Large intestine (tissue), 3 donors: ENCODE measurements around the gene NRP2. TPM values are rescaled to one million over a fixed set of nuclear protein-coding genes. Genes with fewer than 3 reads are reported as not detected.
A peak's percentile ranks its signal among the peaks of the same experiment; 100 is the strongest.

ENCODE experiments used
- DNase-seq, 2 donors: peaks; one replicate each; pipeline versions ENCODE4 v3.0.0 to v3.0.0-alpha.2; 2013
- H3K27ac ChIP-seq: one replicate; pipeline ENCODE4 v1.5.1; 2013; ENCODE audit warnings: low read length
- H3K27me3 ChIP-seq: 2 replicates; pipeline ENCODE4 v1.6.1; 2013; ENCODE audit warnings: low read length; ENCODE audit not compliant: control insufficient read depth, insufficient read depth
- H3K36me3 ChIP-seq: 2 replicates; pipeline ENCODE4 v1.6.1; 2013; ENCODE audit warnings: low read length; ENCODE audit not compliant: control insufficient read depth, insufficient read depth
- H3K4me1 ChIP-seq: one replicate; pipeline ENCODE4 v1.6.1; 2013; ENCODE audit warnings: low read length; ENCODE audit not compliant: control insufficient read depth, insufficient read depth
- H3K4me3 ChIP-seq: one replicate; pipeline ENCODE4 v1.5.1; 2013; ENCODE audit warnings: low read length
- H3K9me3 ChIP-seq: one replicate; pipeline ENCODE4 v1.6.1; 2013; ENCODE audit warnings: mild to moderate bottlenecking, low read depth, low read length, moderate library complexity; ENCODE audit not compliant: control insufficient read depth
- WGBS: methylation state at CpG from one replicate; pipeline ENCODE4 v1.1.5; 2013; ENCODE audit warnings: low lambda C conversion rate; ENCODE audit not compliant: insufficient coverage; 5-methylcytosine and 5-hydroxymethylcytosine counted together
- polyA plus RNA-seq: library from polyadenylated mRNA; unstranded; fragments of 120-200 nt; gene quantifications from one replicate; pipeline ENCODE4 v1.2.1, GENCODE V29; 2013

Gene NRP2
- polyA plus RNA-seq, 1 donor: 37.2 TPM

DNA sequence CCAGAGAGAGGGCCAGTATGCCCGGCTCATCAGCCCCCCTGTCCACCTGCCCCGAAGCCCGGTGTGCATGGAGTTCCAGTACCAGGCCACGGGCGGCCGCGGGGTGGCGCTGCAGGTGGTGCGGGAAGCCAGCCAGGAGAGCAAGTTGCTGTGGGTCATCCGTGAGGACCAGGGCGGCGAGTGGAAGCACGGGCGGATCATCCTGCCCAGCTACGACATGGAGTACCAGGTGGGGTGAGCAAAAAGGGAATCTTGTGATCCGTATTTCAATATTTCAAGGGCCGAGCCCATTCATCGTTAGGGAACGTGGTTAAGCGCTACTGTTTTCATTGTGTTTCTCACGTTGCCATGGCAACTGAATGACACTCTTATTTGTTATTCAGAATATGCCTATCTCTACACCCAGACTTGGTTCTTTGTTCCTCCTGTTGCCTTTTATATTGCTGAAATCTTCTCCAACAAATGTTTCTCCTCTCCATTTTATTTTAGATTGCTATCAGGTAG lies 81.5 kb downstream of the NRP2 start:
- no peak overlapping the region for H3K4me3 ChIP-seq
- 14% methylated on average over 1 of the region's 21 CpGs for WGBS

DNA sequence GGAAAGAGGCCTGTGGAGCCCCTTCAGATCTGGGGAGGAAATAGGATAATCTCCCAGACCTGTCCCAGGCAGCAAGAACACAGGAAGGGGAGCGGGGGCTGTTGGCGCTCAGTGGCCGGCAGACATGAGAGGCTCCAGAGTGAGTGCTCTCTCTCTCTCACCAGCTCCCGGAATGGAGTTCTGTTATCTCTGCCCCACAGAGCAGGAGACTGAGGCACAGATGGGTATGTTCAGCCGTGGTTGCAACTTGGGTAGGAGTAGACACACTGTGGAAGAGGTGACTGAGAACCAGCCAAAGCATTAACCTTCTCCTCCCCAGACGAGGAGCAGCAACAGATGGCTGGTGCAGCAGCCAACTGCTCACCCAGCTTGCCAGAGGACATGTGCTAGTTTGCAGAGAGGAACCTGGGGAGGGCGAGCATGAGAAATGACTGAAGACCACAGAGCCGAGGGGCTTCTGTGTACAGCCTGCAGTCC lies 82.0 kb downstream of the NRP2 start:
- no CpG with 5 or more reads among the region's 8 CpGs for WGBS
- no peak overlapping the region for H3K4me3 ChIP-seq
- peaks cover 37% of the 10 kb centered on the region for H3K4me1 ChIP-seq
- H3K36me3 ChIP-seq: peaks cover 2% of the 10 kb centered on the region
- DNase-seq: no peak
- peak overlapping the region; percentile 18 for H3K27ac ChIP-seq
- H3K27me3 ChIP-seq: no peaks in the 10 kb centered on the region
- no peaks in the 10 kb centered on the region for H3K9me3 ChIP-seq

More for the DNA sequence above, 81.5 kb downstream of the NRP2 start:
- DNase-seq: peak; percentile 60 to 83
- Histone ChIP-seq H3K9me3 (no peaks in the 10 kb centered on the region), H3K27me3 (no peaks in the 10 kb centered on the region), H3K4me1 (peaks cover 34% of the 10 kb centered on the region), H3K27ac (peak overlapping the region; percentile 18), H3K36me3 (peaks cover 2% of the 10 kb centered on the region)

DNA sequence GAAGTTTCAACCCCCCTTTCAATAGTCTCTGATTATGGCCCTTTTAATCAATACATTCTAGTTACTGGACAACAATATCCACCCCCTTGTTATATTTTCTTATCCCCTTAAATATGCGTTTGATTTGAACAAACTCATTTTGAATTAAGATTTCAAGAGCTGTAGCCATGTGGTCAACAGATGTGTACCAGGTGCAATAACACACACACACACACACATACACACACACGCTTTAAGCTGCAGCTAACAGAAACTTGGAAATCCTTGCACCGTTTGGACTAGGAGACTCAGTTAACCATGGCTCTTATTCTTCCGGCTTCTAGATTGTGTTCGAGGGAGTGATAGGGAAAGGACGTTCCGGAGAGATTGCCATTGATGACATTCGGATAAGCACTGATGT lies 82.8 kb downstream of the NRP2 start:
- WGBS: 90% methylated on average over 6 of the region's 8 CpGs
- no peak for DNase-seq
- Histone ChIP-seq H3K27me3 (no peaks in the 10 kb centered on the region), H3K36me3 (peaks cover 2% of the 10 kb centered on the region), H3K4me3 (no peak overlapping the region), H3K4me1 (peaks cover 46% of the 10 kb centered on the region), H3K27ac (no peak overlapping the region), H3K9me3 (no peaks in the 10 kb centered on the region)

DNA sequence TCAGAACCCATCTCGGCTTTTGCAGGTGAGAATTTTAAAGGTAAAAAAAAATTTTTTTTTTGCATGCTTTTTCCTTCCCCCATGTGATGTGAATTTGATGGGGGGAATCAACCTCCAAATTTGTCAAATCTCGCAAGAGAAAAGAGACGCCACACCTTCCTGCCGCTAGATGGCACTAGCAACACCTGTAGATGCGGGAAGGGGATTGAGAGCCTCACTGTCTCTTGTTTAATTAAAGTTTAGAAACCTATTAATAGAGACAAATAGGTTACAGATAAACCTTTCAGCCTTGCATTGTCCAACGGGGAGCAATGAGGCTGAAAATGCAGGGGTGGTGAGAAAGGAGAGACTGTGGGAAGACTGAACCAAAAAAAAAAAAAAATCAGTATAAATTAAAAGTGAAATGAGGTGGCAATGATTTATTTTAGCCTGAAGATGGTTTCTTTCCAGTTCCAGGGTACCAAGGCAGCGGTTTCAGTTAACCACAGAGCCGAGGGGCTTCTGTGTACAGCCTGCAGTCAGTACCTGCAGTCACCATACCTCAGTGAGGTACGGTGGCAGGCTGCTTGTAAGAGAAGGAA lies 84.6 kb downstream of the NRP2 start:
- no peak overlapping the region for H3K4me3 ChIP-seq
- DNase-seq: peak; percentile 35 to 45
- WGBS: 20% methylated on average over 3 of the region's 9 CpGs
- H3K36me3 ChIP-seq: peaks cover 2% of the 10 kb centered on the region
- H3K27ac ChIP-seq: no peak overlapping the region
- peaks cover 59% of the 10 kb centered on the region for H3K4me1 ChIP-seq
- H3K27me3 ChIP-seq: no peaks in the 10 kb centered on the region
- no peaks in the 10 kb centered on the region for H3K9me3 ChIP-seq

DNA sequence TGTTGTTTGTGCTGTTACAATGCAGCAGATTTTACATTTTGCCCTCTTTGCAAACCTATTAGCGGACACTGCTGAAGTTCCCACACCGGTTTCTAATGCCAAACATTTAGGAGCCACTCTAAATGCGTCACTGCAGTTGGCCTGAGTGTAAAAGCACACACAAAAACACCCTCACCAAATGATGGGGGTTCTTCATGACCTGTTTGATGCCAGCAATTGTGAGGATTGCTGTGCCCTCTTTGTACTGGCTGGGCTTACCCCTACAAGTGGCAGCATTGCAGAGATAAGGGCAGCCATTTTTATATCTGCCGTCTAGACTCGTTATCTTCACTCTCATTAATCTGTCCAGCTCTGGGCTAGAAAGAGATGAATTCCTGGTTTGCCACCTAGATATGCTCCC lies 85.3 kb downstream of the NRP2 start:
- Histone ChIP-seq H3K4me1 (peaks cover 59% of the 10 kb centered on the region), H3K27ac (peak overlapping the region; percentile 25), H3K4me3 (no peak overlapping the region), H3K9me3 (no peaks in the 10 kb centered on the region), H3K27me3 (no peaks in the 10 kb centered on the region), H3K36me3 (no peaks in the 10 kb centered on the region)
- no peak for DNase-seq
- WGBS: 50% methylated on average over 2 of the region's 5 CpGs

DNA sequence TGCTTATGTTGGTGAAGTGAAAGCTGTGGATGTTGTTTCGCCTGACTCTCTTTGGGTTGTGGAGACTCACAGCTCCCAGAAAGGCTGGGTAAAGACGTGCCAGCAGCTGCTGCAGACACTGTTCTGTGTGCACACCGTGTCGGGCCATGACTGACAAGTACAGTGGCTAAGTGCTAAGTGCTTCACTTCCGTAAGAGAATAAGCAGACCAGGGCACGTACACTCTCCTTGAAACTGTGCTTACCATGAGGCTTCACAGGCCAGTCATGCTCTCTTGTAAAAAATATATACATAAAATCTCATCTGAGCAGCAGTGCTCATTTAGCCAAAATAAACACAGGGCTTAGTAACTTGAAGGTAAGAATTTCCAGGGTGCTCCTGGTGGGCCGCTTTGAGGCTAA lies 86.0 kb downstream of the NRP2 start:
- peak overlapping the region; percentile 42 for H3K27ac ChIP-seq
- H3K4me1 ChIP-seq: peaks cover 58% of the 10 kb centered on the region
- H3K9me3 ChIP-seq: no peaks in the 10 kb centered on the region
- H3K4me3 ChIP-seq: no peak overlapping the region
- no CpG with 5 or more reads among the region's 7 CpGs for WGBS
- DNase-seq: no peak
- H3K27me3 ChIP-seq: no peaks in the 10 kb centered on the region
- H3K36me3 ChIP-seq: no peaks in the 10 kb centered on the region

DNA sequence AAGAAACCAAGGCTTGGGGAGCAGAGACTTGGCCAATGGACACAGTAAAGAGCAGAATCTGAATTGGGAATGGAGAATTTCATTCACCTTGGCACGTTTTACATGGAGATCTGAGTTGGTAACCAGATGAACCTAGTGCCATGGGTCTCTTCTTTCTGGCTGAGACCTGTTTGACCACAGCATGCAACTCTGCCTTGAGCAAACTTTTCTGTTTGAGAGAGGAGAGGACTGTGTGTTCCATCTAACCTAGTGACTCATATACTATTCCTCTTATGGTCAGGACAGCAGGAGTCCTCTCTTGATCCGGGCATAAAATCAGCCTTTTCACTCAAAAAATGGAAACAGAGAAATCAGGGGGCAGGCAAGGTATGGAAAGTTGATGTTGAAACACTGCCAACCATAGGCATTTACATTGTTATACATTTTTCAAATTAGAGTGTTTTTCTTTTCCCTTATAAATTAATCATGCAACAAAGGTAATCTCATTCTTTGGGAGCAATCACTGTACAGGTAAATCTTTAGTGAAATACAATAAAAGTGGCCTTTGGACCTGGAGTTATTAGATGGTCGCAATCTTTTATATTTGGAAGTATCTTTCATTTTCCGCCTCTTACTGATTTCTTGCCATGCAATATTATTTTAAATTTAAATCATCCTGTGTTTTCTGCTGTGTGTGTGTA lies 86.7 kb downstream of the NRP2 start:
- Histone ChIP-seq H3K27me3 (no peaks in the 10 kb centered on the region), H3K36me3 (no peaks in the 10 kb centered on the region), H3K4me1 (peaks cover 52% of the 10 kb centered on the region), H3K4me3 (no peak overlapping the region), H3K27ac (peak overlapping the region; percentile 42), H3K9me3 (no peaks in the 10 kb centered on the region)
- peak in 1 of 2 donors; percentile 74 for DNase-seq
- 45% methylated on average over 2 of the region's 4 CpGs for WGBS

DNA sequence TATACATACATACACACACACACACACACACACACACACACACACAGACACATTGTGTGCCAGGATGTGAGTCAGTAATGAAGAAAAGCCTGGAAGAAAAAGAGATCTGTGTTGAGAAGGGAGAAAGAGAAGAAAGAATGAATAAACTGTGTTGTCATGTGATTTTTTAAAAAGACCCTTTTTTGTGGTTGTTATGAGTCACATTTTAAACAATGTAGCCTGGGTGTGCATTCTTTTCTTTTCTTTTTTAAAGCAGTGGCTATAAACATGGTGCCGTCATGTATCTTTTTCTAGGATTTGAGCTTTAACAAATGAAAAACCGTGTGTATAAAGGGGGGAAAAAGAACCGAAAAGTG lies 87.2 kb downstream of the NRP2 start:
- WGBS: 0% methylated on average over 1 of the region's 3 CpGs
- Histone ChIP-seq H3K4me1 (peaks cover 47% of the 10 kb centered on the region), H3K9me3 (no peaks in the 10 kb centered on the region), H3K27ac (peak overlapping the region; percentile 6), H3K27me3 (no peaks in the 10 kb centered on the region), H3K4me3 (no peak overlapping the region), H3K36me3 (no peaks in the 10 kb centered on the region)
- DNase-seq: no peak

DNA sequence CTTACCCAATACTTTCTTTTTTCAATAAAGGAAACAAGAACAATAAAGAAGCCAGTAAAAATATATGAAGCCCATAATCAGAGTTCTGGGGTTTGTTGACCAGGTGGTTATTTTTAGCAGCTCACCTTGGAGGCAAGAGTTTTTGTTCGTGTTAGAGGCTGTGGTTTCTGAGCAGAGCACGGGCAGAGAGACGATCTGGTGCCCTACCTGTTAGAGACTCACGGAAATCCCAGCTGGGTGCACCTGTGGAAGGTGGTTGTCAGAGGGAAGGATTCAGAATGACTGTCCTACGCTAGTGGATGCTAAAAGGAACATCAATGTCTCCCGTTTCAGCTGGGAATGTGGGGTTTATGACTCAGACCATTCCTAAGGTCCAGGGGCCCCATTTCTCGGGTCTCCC lies 87.6 kb downstream of the NRP2 start:
- peak in 1 of 2 donors; percentile 22 for DNase-seq
- WGBS: no CpG with 5 or more reads among the region's 7 CpGs
- Histone ChIP-seq H3K27ac (peak overlapping the region; percentile 6), H3K27me3 (no peaks in the 10 kb centered on the region), H3K4me1 (peaks cover 45% of the 10 kb centered on the region), H3K9me3 (no peaks in the 10 kb centered on the region), H3K4me3 (no peak overlapping the region), H3K36me3 (no peaks in the 10 kb centered on the region)

DNA sequence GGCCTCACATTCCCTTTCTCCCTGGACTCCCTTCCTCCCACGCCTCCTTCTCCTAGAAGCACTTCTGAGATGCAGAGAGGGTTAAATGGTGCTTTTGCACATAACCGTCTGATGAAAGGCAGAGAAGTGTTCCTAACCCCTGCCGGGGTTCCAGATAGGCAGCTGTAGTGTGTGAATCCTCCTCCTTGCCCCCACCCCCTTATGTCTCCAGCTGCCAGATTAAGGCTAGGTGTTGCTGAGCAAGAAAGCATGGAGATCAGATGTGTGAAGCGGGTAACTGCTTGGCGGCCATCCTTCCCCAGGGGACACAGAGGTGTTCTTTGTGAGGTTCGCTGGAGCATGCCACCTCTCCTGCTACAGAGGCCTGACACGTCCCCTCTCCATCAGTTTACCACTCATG lies 88.3 kb downstream of the NRP2 start:
- no CpG with 5 or more reads among the region's 7 CpGs for WGBS
- Histone ChIP-seq H3K27ac (no peak overlapping the region), H3K4me3 (no peak overlapping the region), H3K9me3 (no peaks in the 10 kb centered on the region), H3K27me3 (no peaks in the 10 kb centered on the region), H3K4me1 (peaks cover 45% of the 10 kb centered on the region), H3K36me3 (no peaks in the 10 kb centered on the region)
- no peak for DNase-seq
